ENCODE data around the gene ACADVL.

ACADVL gene

GRCh38 chr17:7237266-7237760, 17.6 kb downstream of the ACADVL start:
- TF ChIP-seq CTCF (IDR thresholded peaks at IDR 0.05; ENCODE audit: low read length) = no peak
- no peak for TF ChIP-seq EZH2 (IDR thresholded peaks at IDR 0.05; ENCODE audit: borderline replicate concordance, low read length)
- no peaks in the 10 kb centered on the region for H3K27me3 ChIP-seq (ENCODE audit: insufficient read depth, low read length)
- H3K4me1 ChIP-seq (ENCODE audit: insufficient read depth, low read length, severe bottlenecking) = peaks cover 55% of the 10 kb centered on the region
- peak overlapping the region; percentile 100 for H3K9ac ChIP-seq (ENCODE audit: low read length)
- H3K4me2 ChIP-seq (ENCODE audit: low read length) = peak overlapping the region; percentile 63
- peak overlapping the region; percentile 46 for H3K27ac ChIP-seq (ENCODE audit: low read depth, low read length, poor library complexity, severe bottlenecking)
- peaks cover 22% of the 10 kb centered on the region for H3K79me2 ChIP-seq (ENCODE audit: insufficient read depth, low read length)
- peaks cover 46% of the 10 kb centered on the region for H3K36me3 ChIP-seq (ENCODE audit: insufficient read depth, low read length)
- H4K20me1 ChIP-seq (ENCODE audit: insufficient read depth, low read length) = no peaks in the 10 kb centered on the region
- H3K9me3 ChIP-seq (ENCODE audit: low read length) = no peaks in the 10 kb centered on the region
- H3K9me2 ChIP-seq (ENCODE audit: low read depth, low read length) = no peaks in the 10 kb centered on the region
- H3K4me3 ChIP-seq (ENCODE audit: low read depth, low read length, poor library complexity, severe bottlenecking) = peak overlapping the region; percentile 98
- 0 out of 2 replicates have a peak, but pooled peaks cover 10% of the 10 kb centered on the region for H3F3A ChIP-seq (ENCODE audit: insufficient read depth, low read length)
- no peak overlapping the region for H2AFZ ChIP-seq (ENCODE audit: low read length)

GRCh38 chr17:7237761-7238419, 18.2 kb downstream of the ACADVL start:
- H3K27me3 ChIP-seq (ENCODE audit: insufficient read depth, low read length) = no peaks in the 10 kb centered on the region
- H3K4me2 ChIP-seq (ENCODE audit: low read length) = peak overlapping the region; percentile 63
- peaks cover 17% of the 10 kb centered on the region for H3K79me2 ChIP-seq (ENCODE audit: insufficient read depth, low read length)
- no peaks in the 10 kb centered on the region for H3K9me3 ChIP-seq (ENCODE audit: low read length)
- H4K20me1 ChIP-seq (ENCODE audit: insufficient read depth, low read length) = no peaks in the 10 kb centered on the region
- peak overlapping the region; percentile 98 for H3K4me3 ChIP-seq (ENCODE audit: low read depth, low read length, poor library complexity, severe bottlenecking)
- peaks cover 51% of the 10 kb centered on the region for H3K4me1 ChIP-seq (ENCODE audit: insufficient read depth, low read length, severe bottlenecking)
- H2AFZ ChIP-seq (ENCODE audit: low read length) = no peak overlapping the region
- 0 out of 2 replicates have a peak, but pooled peaks cover 10% of the 10 kb centered on the region for H3F3A ChIP-seq (ENCODE audit: insufficient read depth, low read length)
- H3K9ac ChIP-seq (ENCODE audit: low read length) = peak overlapping the region; percentile 100
- peaks cover 44% of the 10 kb centered on the region for H3K36me3 ChIP-seq (ENCODE audit: insufficient read depth, low read length)
- no peak for TF ChIP-seq CTCF (IDR thresholded peaks at IDR 0.05; ENCODE audit: low read length)
- no peaks in the 10 kb centered on the region for H3K9me2 ChIP-seq (ENCODE audit: low read depth, low read length)
- peak overlapping the region; percentile 81 for H3K27ac ChIP-seq (ENCODE audit: low read depth, low read length, poor library complexity, severe bottlenecking)

GRCh38 chr17:7238420-7239090, 18.8 kb downstream of the ACADVL start:
- H3K9me3 ChIP-seq (ENCODE audit: low read length) = no peaks in the 10 kb centered on the region
- TF ChIP-seq CTCF (IDR thresholded peaks at IDR 0.05; ENCODE audit: low read length) (no peak), EZH2 (IDR thresholded peaks at IDR 0.05; ENCODE audit: borderline replicate concordance, low read length) (no peak)
- H3K4me3 ChIP-seq (ENCODE audit: low read depth, low read length, poor library complexity, severe bottlenecking) = peak overlapping the region; percentile 98
- peaks cover 57% of the 10 kb centered on the region for H3K4me1 ChIP-seq (ENCODE audit: insufficient read depth, low read length, severe bottlenecking)
- H3K36me3 ChIP-seq (ENCODE audit: insufficient read depth, low read length) = peaks cover 48% of the 10 kb centered on the region
- no peak overlapping the region for H2AFZ ChIP-seq (ENCODE audit: low read length)
- H3K9me2 ChIP-seq (ENCODE audit: low read depth, low read length) = no peaks in the 10 kb centered on the region
- H3K4me2 ChIP-seq (ENCODE audit: low read length) = peak overlapping the region; percentile 63
- no peaks in the 10 kb centered on the region for H3K27me3 ChIP-seq (ENCODE audit: insufficient read depth, low read length)
- H3K27ac ChIP-seq (ENCODE audit: low read depth, low read length, poor library complexity, severe bottlenecking) = peak overlapping the region; percentile 81
- H3K9ac ChIP-seq (ENCODE audit: low read length) = peak overlapping the region; percentile 100
- H3K79me2 ChIP-seq (ENCODE audit: insufficient read depth, low read length) = peaks cover 11% of the 10 kb centered on the region
- H3F3A ChIP-seq (ENCODE audit: insufficient read depth, low read length) = 0 out of 2 replicates have a peak, but pooled peaks cover 10% of the 10 kb centered on the region
- no peaks in the 10 kb centered on the region for H4K20me1 ChIP-seq (ENCODE audit: insufficient read depth, low read length)

All from OCI-LY1 (cell line).